ENCODE measurements around the gene ZFHX3.
"Not testable (repeated sequence)": the region's sequence is repeated elsewhere in the genome, so short reads cannot be mapped to it uniquely, and the experiment has no call there.

Gene ZFHX3

GRCh38 chr16:73000020-73000906 is 47.7 kb downstream of the ZFHX3 start:
- no peak for DNase-seq (ENCODE audit: low read depth in 2 of 2)

GRCh38 chr16:72999541-73000019 is 48.3 kb downstream of the ZFHX3 start:
- DNase-seq (ENCODE audit: low read depth in 2 of 2), result no peak

- no peak for DNase-seq (ENCODE audit: low read depth in 2 of 2)
Measured at GRCh38 chr16:72997141-72997542, 50.8 kb downstream of the ZFHX3 start.

- DNase-seq (ENCODE audit: low read depth in 2 of 2), result no peak
Measured at GRCh38 chr16:72996291-72997062, 51.5 kb downstream of the ZFHX3 start.

GRCh38 chr16:72995882-72996270 is 52.1 kb downstream of the ZFHX3 start:
- not testable (repeated sequence) for DNase-seq (ENCODE audit: low read depth in 2 of 2)

- no peak for DNase-seq (ENCODE audit: low read depth in 2 of 2)
Measured at GRCh38 chr16:72995151-72995881, 52.6 kb downstream of the ZFHX3 start.

GRCh38 chr16:72992142-72992601 is 55.8 kb downstream of the ZFHX3 start:
- DNase-seq (ENCODE audit: low read depth in 2 of 2), result no peak

- DNase-seq (ENCODE audit: low read depth in 2 of 2), result no peak
Measured at GRCh38 chr16:72991644-72992043, 56.3 kb downstream of the ZFHX3 start.

GRCh38 chr16:72991211-72991610 is 56.7 kb downstream of the ZFHX3 start:
- DNase-seq (ENCODE audit: low read depth in 2 of 2), result no peak

GRCh38 chr16:72990571-72990970 is 57.4 kb downstream of the ZFHX3 start:
- no peak for DNase-seq (ENCODE audit: low read depth in 2 of 2)

- DNase-seq (ENCODE audit: low read depth in 2 of 2), result no peak
Measured at GRCh38 chr16:72989579-72990551, 58.1 kb downstream of the ZFHX3 start.

GRCh38 chr16:72989203-72989578 is 58.7 kb downstream of the ZFHX3 start:
- DNase-seq (ENCODE audit: low read depth in 2 of 2), result not testable (repeated sequence)

GRCh38 chr16:72988569-72988968 is 59.4 kb downstream of the ZFHX3 start:
- no peak for DNase-seq (ENCODE audit: low read depth in 2 of 2)

GRCh38 chr16:72987480-72987901 is 60.4 kb downstream of the ZFHX3 start:
- DNase-seq (ENCODE audit: low read depth in 2 of 2), result no peak

- no peak for DNase-seq (ENCODE audit: low read depth in 2 of 2)
Measured at GRCh38 chr16:72985995-72986394, 61.9 kb downstream of the ZFHX3 start.

- DNase-seq (ENCODE audit: low read depth in 2 of 2), result no peak
Measured at GRCh38 chr16:72985148-72985941, 62.6 kb downstream of the ZFHX3 start.

- no peak for DNase-seq (ENCODE audit: low read depth in 2 of 2)
Measured at GRCh38 chr16:72983728-72984350, 64.1 kb downstream of the ZFHX3 start.

- no peak for DNase-seq (ENCODE audit: low read depth in 2 of 2)
Measured at GRCh38 chr16:72983241-72983640, 64.7 kb downstream of the ZFHX3 start.

GRCh38 chr16:72979974-72980373 is 68.0 kb downstream of the ZFHX3 start:
- no peak for DNase-seq (ENCODE audit: low read depth in 2 of 2)

Measured in stimulated activated CD4-positive, alpha-beta T cell treated with anti-CD3 and anti-CD28 coated beads, Interleukin-12 subunit alpha, Interleukin-12 subunit beta, amount 100 ng/mL, for 24 hours (primary cell).